OCI-LY1 (cell line): ENCODE results near the gene PIM3.

Experiments
- EZH2 ChIP-seq: fragments of 200-600 bp; sonication (generic), shearing (Covaris generic); IDR thresholded peaks from 2 replicates; pipeline ENCODE4 v1.8.0; 2017; ENCODE audit warnings: borderline replicate concordance, mixed run types, mild to moderate bottlenecking, antibody characterized with exemption, low read length, moderate library complexity, mixed read lengths
- TF ChIP-seq, protein P1 (sequence below): fragments of 200-600 bp; sonication (generic), shearing (Covaris generic); IDR thresholded peaks from 2 replicates; pipeline ENCODE4 v1.5.1; 2017; ENCODE audit warnings: mild to moderate bottlenecking, antibody characterized with exemption, low read length, moderate library complexity, mixed read lengths

DNA sequence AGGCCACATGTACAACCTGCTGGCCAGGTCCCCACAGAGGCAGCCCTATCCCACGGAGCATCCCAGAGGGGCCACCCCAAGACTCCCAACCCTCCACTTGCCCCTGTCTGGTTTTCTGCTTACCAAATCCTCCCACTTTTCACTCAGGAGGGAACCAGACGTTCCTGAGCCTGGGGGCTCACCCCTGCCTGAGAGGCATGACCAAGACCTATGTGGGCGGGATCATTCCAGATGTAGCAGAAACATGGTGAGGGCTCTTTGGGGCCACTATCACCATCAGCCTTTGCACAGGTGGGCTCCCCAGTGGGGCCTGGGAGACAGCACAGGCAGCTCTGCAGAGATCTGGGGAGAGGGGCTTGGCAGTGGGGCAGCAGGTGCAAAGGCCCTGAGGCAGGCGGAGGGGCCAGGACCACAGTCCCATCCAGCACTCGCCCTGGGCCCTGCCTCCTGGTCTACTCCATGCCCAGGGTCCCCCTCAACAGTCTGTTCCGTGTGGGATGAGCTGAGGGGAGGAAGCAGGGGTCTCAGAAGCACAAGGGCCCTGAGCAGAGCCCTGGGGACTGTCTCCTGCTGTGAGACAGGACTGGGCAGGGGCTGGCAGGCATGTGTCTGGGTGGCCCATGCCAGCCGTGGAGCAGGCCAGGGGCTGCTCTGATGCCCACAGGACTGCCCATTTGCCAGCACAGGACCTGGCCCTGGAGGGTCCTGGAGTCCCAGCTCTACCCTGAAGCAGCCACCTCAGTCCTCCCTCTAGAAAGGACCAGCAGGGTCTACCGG lies 9.4 kb downstream of the PIM3 start:
- TF ChIP-seq, protein P1, sequence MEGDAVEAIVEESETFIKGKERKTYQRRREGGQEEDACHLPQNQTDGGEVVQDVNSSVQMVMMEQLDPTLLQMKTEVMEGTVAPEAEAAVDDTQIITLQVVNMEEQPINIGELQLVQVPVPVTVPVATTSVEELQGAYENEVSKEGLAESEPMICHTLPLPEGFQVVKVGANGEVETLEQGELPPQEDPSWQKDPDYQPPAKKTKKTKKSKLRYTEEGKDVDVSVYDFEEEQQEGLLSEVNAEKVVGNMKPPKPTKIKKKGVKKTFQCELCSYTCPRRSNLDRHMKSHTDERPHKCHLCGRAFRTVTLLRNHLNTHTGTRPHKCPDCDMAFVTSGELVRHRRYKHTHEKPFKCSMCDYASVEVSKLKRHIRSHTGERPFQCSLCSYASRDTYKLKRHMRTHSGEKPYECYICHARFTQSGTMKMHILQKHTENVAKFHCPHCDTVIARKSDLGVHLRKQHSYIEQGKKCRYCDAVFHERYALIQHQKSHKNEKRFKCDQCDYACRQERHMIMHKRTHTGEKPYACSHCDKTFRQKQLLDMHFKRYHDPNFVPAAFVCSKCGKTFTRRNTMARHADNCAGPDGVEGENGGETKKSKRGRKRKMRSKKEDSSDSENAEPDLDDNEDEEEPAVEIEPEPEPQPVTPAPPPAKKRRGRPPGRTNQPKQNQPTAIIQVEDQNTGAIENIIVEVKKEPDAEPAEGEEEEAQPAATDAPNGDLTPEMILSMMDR: no peak
- TF ChIP-seq EZH2: no peak
